Smooth muscle cell (in vitro differentiated cells): ENCODE data around the gene ERP44. TPM values are rescaled to one million over a fixed set of nuclear protein-coding genes. Genes with fewer than 3 reads are reported as not detected.

ENCODE experiments used
- DNase-seq: peaks from one replicate; lab custom pipeline; 2025; ENCODE audit not compliant: unreplicated experiment; lab: John Stamatoyannopoulos, UW
- H2AFZ ChIP-seq: fragments of 200-600 bp; sonication (generic); 2 replicates; pipeline ENCODE4 v1.6.0; 2016; ENCODE audit warnings: antibody characterized with exemption, low read depth, mild to moderate bottlenecking
- H3F3A ChIP-seq: fragments of 200-600 bp; sonication (generic); 2 replicates; pipeline ENCODE4 v1.6.0; 2017; ENCODE audit warnings: antibody characterized with exemption, low read depth
- H3K27ac ChIP-seq: fragments of 200-600 bp; sonication (generic); 2 replicates; pipeline ENCODE4 v1.5.1; 2016; ENCODE audit warnings: low read depth, mild to moderate bottlenecking
- H3K27me3 ChIP-seq: fragments of 200-600 bp; sonication (generic); 2 replicates; pipeline ENCODE4 v1.6.1; 2016; ENCODE audit warnings: low read depth, mild to moderate bottlenecking
- H3K36me3 ChIP-seq: fragments of 200-600 bp; sonication (generic); 2 replicates; pipeline ENCODE4 v1.5.1; 2016; ENCODE audit warnings: low read depth
- H3K4me1 ChIP-seq: fragments of 200-600 bp; sonication (generic); 2 replicates; pipeline ENCODE4 v1.5.1; 2016; ENCODE audit warnings: low read depth
- H3K4me2 ChIP-seq: fragments of 200-600 bp; sonication (generic); 2 replicates; pipeline ENCODE4 v1.6.0; 2016; ENCODE audit warnings: mild to moderate bottlenecking
- H3K4me3 ChIP-seq: fragments of 200-600 bp; sonication (generic); 2 replicates; pipeline ENCODE4 v1.5.1; 2016; ENCODE audit warnings: mild to moderate bottlenecking
- H3K79me2 ChIP-seq: fragments of 200-600 bp; sonication (generic); 2 replicates; pipeline ENCODE4 v1.6.0; 2016; ENCODE audit warnings: low read depth, mild to moderate bottlenecking
- H3K9ac ChIP-seq: fragments of 200-600 bp; sonication (generic); 2 replicates; pipeline ENCODE4 v1.6.0; 2016; ENCODE audit warnings: low read depth
- H3K9me3 ChIP-seq: fragments of 200-600 bp; sonication (generic); replicated peaks from 2 replicates; pipeline ENCODE4 v1.5.1; 2016; ENCODE audit warnings: low read depth
- H4K20me1 ChIP-seq: fragments of 200-600 bp; sonication (generic); 2 replicates; pipeline ENCODE4 v1.6.0; 2016; ENCODE audit warnings: low read depth
- CTCF ChIP-seq: fragments of 200-600 bp; sonication (generic); IDR thresholded peaks from 2 replicates; pipeline ENCODE4 v1.5.1; 2017; ENCODE audit warnings: borderline replicate concordance, mild to moderate bottlenecking, antibody characterized with exemption; ENCODE audit not compliant: insufficient read depth, poor library complexity, severe bottlenecking
- WGBS: methylation state at CpG from one replicate; pipeline ENCODE4 v1.1.7; 2016; ENCODE audit warnings: low lambda C conversion rate; 5-methylcytosine and 5-hydroxymethylcytosine counted together
- polyA plus RNA-seq: library from polyadenylated mRNA; unstranded; fragments of >200 nt; fragmentation: Nextera tagmentation; extraction: Ambion mirVana; gene quantifications from 2 replicates; pipeline ENCODE4 v1.2.1, GENCODE V29; 2016
- total RNA-seq: library from RNA; depleted of rRNA; stranded (reverse); fragments of >200 nt; gene quantifications from 2 replicates; pipeline ENCODE4 v1.2.3, GENCODE V29; 2014

The ERP44 gene
- total and polyA plus RNA-seq, 2 experiments from 2014 or later = 32.0 to 38.5 TPM

- no peak overlapping the region for H2AFZ ChIP-seq
- H3K79me2 ChIP-seq = no peaks in the 10 kb centered on the region
- no peak overlapping the region for H3K9ac ChIP-seq
- no peaks in the 10 kb centered on the region for H3F3A ChIP-seq
- H3K9me3 ChIP-seq = peaks cover 5% of the 10 kb centered on the region
- no peak overlapping the region for H3K4me2 ChIP-seq
- no peak for TF ChIP-seq CTCF
- H3K27ac ChIP-seq = no peak overlapping the region
- H3K36me3 ChIP-seq = peaks cover 2% of the 10 kb centered on the region
- H3K4me1 ChIP-seq = no peaks in the 10 kb centered on the region
- no peak for DNase-seq
- H3K27me3 ChIP-seq = no peaks in the 10 kb centered on the region
- H3K4me3 ChIP-seq = no peak overlapping the region
- no peaks in the 10 kb centered on the region for H4K20me1 ChIP-seq
Measured at GRCh38 chr9:100012279-100012678, 86.5 kb downstream of the ERP44 start.

- 26% methylated on average over 1 of the region's 1 CpG for WGBS
- H3K27me3 ChIP-seq = no peaks in the 10 kb centered on the region
- H3K4me2 ChIP-seq = no peak overlapping the region
- no peak overlapping the region for H3K4me3 ChIP-seq
- no peaks in the 10 kb centered on the region for H3K4me1 ChIP-seq
- no peaks in the 10 kb centered on the region for H3F3A ChIP-seq
- H3K79me2 ChIP-seq = no peaks in the 10 kb centered on the region
- DNase-seq = no peak
- no peak overlapping the region for H3K27ac ChIP-seq
- H2AFZ ChIP-seq = no peak overlapping the region
- H4K20me1 ChIP-seq = no peaks in the 10 kb centered on the region
- H3K9ac ChIP-seq = no peak overlapping the region
- H3K9me3 ChIP-seq = peaks cover 5% of the 10 kb centered on the region
- TF ChIP-seq CTCF = peak; percentile 58
- peaks cover 3% of the 10 kb centered on the region for H3K36me3 ChIP-seq
Measured at GRCh38 chr9:100011062-100011681, 87.6 kb downstream of the ERP44 start.

- Histone ChIP-seq H3K27ac (no peak overlapping the region), H3K9ac (no peak overlapping the region), H3K36me3 (peaks cover 10% of the 10 kb centered on the region), H4K20me1 (no peaks in the 10 kb centered on the region), H3K79me2 (no peaks in the 10 kb centered on the region), H3K27me3 (no peaks in the 10 kb centered on the region), H3K4me1 (no peaks in the 10 kb centered on the region), H3K4me2 (no peak overlapping the region), H3F3A (no peaks in the 10 kb centered on the region), H2AFZ (no peak overlapping the region), H3K4me3 (no peak overlapping the region), H3K9me3 (no peaks in the 10 kb centered on the region)
- 91% methylated on average over 5 of the region's 5 CpGs for WGBS
- no peak for DNase-seq
- TF ChIP-seq CTCF = no peak
Measured at GRCh38 chr9:99999797-100000196, 99.0 kb downstream of the ERP44 start.

- Histone ChIP-seq H3F3A (no peaks in the 10 kb centered on the region), H3K4me1 (no peaks in the 10 kb centered on the region), H3K79me2 (no peaks in the 10 kb centered on the region), H3K9ac (no peak overlapping the region), H3K9me3 (no peaks in the 10 kb centered on the region), H3K36me3 (peaks cover 12% of the 10 kb centered on the region), H4K20me1 (no peaks in the 10 kb centered on the region), H3K27ac (no peak overlapping the region), H3K4me3 (no peak overlapping the region), H3K27me3 (no peaks in the 10 kb centered on the region), H3K4me2 (no peak overlapping the region), H2AFZ (no peak overlapping the region)
- no peak for TF ChIP-seq CTCF
- 91% methylated on average over 6 of the region's 26 CpGs for WGBS
- no peak for DNase-seq
Measured at GRCh38 chr9:99998866-99999265, 99.9 kb downstream of the ERP44 start.
